HL-60 (cell line): ENCODE measurements around the gene COL4A2.

ENCODE experiments used
- CTCF ChIP-seq: IDR thresholded peaks from one replicate; pipeline ENCODE4 v1.5.1; 2011; ENCODE audit warnings: low read length, control low read depth, inconsistent platforms; ENCODE audit not compliant: insufficient read depth
- POLR2AphosphoS5 ChIP-seq: IDR thresholded peaks from 2 replicates; pipeline ENCODE4 v1.6.1; 2012; ENCODE audit warnings: low read depth
- SPI1 ChIP-seq: IDR thresholded peaks from 2 replicates; pipeline ENCODE4 v1.6.1; 2012; ENCODE audit warnings: low read depth, mild to moderate bottlenecking, borderline replicate concordance

DNA sequence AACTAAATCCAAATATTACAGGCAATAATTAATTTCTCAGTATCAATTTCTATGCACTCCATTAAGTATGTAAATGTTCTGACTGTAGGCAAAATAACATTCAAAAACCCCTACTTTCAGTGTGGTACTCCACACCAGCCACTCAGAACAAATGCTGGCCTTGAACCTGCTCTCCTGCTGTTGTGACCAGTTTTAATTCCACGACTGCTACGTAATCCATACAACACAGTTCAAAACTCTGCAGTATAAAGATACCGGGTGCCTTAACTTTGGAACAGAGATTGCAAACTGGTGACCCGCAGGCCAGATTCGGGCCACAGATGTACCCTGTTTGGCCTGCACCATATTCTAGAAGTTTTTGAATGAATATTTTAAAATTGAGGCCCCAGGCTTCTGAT, 30.5 kb upstream of the COL4A2 start:
- TF ChIP-seq CTCF: no peak
- TF ChIP-seq POLR2AphosphoS5: no peak
- TF ChIP-seq SPI1: no peak
